LoVo (cell line): ENCODE results near the gene TATDN2.
"Not testable (repeated sequence)": the region's sequence is repeated elsewhere in the genome, so short reads cannot be mapped to it uniquely, and the experiment has no call there.

Experiments
- DNase-seq: peaks from one replicate; pipeline ENCODE4 v3.0.0-alpha.2; 2016; ENCODE audit warnings: low spot score

Gene TATDN2

DNA sequence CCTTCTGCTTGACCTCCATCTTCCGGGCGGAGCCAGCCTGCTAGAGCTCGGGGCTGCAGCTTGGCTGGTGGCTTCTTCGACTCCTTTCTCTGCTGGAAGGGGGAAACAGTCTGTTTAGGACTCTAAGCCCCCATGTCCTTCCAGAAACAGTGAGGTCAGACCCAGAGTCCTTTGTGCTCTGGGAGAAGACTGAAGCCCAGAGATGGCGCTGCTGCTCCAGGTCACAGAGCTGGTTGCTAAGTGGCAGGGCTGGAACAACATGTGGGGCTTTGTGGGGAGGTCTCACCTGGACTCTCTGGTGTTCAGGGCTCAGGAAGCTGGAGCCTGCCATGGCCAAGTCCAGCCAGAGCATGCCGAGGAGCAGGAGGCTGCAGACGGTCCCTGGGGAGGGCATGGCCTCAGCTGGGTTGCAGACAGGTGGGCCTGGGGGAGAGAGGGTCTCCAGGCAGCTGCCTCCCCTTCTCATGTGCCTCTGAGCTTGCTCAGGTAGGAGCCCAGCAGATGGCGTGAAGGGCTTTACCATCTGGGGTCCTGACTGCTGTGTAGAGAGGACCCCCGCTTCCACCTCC is 41.6 kb downstream of the TATDN2 start:
- DNase-seq = no peak

DNA sequence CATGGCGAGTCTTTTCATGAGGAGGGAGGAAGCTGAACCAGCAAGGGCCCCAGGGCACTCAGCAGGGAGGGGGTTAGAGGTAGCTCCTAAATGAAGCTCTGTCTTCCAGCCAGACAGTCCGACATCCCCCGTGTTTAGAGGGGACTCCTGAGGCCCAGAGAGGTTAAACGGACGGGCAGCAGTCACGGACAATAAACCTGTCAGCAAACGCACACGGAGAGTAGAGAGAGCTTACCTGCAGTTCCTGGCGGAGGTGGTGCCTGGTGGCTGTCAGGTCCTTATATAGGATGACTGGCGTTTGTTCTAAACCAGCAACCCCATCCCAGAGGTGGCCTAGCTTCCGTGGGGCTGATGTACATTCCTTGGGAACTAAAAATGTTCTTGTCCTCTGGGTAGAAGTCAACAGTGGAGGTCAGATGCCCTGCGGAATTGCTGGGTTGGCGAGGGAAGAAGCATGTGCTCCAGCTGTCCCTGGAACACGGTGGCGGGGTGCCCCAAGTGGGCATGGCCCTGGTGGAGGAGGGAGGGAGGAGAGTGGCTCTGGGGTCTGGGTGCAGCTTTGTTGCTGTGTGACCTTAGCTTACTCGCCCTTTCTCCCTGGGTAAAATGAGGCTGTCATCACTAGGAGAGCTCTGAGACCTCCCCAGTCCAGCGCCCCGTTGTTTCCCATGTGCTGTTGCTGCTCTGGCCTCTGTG is 42.4 kb downstream of the TATDN2 start:
- DNase-seq = no peak

DNA sequence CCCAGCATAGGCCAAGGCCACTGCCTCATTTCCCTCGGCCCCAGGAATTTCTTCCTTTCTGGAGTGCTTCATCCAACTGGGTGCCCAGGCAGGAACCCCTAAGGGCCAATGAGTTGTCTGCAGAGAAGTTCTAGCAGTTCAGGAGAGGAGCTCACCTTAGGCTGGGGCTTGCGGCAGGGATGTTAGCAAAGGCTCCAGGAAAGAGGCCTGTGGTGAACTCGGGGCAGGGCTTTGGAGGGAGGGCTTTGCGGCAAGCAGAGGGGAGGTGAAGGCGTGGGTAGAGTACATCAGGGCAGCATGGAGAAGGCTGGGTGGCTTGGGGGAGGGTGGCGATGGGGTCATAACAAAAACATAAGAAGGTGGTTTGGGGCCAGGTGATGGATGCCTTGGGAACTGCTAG is 43.4 kb downstream of the TATDN2 start:
- no peak for DNase-seq

DNA sequence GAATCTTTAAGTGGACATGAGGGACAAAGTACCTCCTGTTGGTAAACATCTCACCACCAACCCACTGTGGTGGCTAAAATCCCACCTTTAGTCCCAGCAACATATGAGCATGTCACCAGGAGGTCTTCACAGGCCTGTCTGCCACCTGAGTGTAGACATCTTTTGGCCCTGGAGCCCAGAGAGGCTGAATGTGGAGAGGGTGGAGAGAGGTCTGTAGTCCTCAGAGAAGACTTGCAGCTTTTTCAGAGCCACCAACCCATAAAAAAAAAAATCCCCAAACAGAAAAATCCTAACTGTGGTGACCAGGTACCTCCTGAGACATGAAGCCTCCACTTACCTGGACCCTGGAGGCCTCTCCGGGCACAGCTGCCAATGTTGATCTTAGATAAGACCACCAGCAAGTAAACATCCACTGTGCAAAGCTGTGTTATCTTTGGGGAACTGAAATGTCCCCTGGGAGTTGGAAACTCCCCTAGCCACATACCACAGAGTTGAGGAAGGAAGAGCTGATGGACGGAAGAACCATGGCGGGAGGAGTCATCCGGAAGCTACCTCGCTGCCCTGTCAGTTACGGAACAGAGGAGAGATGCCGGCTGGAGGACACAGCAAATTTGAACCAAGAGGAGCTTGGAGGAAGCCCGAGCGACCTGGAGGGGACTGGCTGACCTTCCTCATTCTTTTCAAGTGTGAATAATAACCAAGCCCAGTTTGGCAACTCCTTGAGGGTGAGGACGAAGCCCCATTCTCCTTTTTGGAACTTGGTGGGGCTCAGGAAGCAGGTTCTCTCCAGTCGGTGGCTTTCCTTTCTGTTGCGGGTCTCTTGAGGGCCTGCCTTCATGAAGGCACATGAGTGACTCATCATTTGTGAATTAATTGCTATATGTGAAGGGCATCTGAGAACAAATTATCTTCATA is 44.5 kb downstream of the TATDN2 start, which contains the start of gene GHRL:
GHRL (minus strand) TSS at position 443 of the 915 bp plus-strand sequence. CDS start 2,767 bp downstream, outside the sequence.
- DNase-seq = no peak

DNA sequence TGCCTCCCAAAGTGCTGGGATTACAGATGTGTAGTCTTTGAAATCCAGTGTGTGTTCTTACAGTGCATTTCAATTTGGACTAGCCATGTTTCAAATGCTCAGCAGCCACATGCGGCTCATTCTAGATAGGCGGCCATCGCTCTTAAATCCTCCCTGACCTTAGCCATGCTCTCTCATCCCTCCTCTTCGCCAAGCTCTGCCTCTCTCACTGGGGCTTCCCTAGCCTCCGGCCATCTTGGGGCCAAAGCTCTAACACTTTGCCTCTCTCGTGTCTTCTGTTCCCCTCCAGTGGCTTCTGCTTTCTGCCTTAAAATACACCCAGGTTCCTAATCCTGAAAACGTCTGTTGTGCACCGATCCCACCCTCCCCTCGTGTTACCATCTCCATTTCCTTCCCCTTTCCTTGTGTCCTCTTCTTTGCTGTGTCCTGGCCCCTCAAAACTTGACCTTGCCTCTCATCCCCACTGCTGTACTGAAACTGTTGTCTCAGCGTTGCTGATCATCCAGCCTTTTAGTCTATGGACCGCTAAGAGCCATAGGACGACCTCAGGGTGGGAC is 45.8 kb downstream of the TATDN2 start:
- no peak for DNase-seq

DNA sequence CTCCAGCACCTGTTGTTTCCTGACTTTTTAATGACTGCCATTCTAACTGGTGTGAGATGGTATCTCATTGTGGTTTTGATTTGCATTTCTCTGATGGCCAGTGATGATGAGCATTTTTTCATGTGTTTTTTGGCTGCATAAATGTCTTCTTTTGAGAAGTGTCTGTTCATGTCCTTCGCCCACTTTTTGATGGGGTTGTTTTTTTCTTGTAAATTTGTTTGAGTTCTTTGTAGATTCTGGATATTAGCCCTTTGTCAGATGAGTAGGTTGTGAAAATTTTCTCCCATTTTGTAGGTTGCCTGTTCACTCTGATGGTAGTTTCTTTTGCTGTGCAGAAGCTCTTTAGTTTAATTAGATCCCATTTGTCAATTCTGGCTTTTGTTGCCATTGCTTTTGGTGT is 49.8 kb downstream of the TATDN2 start:
- DNase-seq = not testable (repeated sequence)

DNA sequence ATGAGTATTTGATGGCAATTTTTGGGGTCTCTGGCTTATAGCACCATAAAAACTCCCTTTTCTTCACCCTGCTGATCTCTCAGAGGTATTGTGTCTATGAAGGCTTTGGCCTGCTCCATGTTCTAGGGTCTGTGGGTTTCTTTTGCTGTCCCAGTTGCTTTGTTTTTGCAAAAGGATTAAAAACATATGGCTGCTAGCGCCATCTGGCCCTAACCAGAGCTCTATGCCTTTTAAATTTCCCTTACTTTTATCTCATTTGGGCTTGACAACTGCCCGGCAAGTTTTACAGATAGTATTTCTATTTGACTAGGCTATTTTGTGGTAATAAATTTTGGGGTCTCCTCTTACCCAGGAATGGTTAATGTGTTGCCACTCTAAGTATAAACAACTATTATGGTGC is 50.9 kb downstream of the TATDN2 start:
- no peak for DNase-seq

DNA sequence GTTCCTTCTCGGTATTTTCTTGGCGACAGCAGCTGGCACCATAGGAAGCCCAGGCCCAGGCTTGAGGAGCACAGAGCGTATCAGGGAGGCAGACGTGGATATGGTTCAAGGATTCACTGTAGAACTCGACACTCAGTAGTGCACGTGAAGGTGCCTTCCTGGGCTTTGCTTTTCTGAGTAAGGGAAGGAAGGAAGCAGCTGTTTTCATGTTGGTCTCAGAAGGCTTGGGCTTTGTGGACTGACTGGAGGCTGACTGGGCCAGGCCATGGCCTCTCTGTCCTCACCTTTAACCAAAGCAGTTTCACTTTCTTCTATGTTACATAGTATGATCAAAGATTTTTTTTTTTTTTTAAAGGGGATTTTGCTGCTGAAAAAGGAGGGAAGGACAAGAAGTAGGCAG is 51.4 kb downstream of the TATDN2 start:
- DNase-seq = no peak

DNA sequence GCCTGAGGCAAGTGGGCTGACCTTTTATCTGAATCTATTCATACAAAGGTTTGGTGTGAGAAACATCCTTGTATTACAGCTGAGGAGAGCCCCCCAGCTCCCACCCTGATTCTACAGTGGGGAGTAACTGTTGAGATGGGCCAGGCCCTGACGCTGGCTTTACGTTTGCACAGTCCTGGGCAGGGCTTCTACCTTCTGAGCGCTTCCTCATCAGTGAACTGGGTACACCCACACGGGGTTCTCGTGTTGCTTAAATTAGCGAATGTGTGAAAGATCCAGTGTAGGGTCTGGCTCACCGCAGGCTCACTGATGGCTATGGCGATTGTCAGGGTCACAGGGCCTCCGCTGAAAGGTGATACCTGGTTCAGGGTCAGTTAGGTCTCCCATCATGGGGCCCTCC is 51.8 kb downstream of the TATDN2 start:
- no peak for DNase-seq

DNA sequence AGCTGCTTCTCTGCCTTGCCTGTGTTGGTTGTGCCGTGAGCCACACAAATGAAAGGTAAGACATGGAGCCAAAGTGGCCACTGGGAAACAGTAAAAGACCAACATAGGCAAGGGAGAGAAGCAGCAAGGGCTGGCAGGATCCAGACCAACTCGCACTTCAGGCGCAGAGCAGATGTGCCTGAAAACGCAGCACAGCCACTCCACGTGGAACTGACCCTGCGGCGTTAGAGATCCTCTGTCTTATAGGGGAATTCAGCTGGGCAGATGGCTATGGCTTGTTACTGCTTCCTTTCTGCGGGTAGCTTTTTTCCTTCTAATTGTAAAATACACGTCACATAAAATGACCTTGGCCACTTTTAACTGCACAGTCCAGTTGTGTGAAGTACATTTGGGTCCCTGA is 54.8 kb downstream of the TATDN2 start:
- no peak for DNase-seq

DNA sequence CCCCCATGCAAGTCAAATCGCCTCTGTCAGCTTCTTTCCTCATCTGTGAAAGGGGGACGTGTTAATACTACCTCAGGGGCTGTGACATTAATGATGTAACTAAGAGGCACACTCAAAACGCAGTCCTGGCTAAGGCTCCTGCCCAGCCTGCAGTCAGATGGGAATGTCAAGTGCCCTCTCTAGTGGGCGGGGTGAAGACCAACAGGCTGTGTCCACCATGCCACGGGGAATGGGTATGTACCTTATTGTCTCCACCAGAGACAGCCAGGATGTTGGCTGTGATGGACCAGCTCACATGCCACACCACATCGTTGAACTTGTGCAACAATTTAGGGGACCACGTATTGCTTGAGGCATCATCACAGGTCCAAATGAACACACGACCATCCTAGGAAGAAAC is 55.5 kb downstream of the TATDN2 start:
- no peak for DNase-seq

DNA sequence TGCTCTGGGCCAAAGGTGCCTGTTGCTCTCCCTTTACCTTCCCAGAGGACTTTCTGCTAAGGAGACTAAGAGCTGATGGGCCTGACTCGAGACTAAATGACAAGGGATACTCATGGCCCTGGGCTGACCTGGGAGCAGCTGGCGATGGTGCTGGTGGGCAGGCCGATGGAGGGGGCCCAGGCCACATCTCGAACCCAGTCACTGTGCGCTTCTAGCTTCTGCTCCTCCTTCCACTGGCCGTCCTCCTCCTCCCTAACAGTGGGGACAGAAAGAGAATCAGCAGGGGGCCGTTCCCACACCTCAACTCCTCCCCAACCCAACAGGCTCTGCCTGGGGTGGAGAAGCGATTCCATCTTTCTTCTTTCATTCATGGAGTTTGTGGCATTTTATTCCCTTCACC is 56.6 kb downstream of the TATDN2 start:
- no peak for DNase-seq

DNA sequence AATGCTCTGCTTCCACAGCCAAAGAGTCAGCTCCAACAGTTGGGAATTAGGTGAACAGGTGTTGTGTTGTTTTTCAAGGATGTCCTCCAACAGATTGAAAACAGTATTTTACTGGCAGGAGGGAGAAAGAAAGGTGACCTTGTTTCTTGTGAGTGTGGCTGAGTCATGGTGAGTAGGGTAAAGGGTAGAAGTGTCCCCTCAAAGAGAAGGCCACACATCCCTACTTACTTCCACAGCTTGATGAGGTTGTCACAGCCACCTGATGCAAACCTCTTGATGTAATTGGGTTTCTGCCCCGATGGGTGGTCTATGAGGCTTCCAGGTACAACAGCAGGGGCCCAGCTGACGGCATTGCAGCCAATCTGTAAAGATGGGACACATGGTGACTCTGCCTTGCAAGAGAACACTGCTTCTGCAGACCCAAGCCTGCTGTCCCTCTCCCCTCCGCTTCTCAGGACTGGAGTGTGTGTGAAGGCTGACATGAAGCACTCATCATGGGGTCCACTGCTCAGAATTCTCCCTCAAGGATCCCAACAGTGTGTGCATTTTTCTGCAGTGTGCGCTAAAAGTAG is 57.2 kb downstream of the TATDN2 start:
- no peak for DNase-seq

DNA sequence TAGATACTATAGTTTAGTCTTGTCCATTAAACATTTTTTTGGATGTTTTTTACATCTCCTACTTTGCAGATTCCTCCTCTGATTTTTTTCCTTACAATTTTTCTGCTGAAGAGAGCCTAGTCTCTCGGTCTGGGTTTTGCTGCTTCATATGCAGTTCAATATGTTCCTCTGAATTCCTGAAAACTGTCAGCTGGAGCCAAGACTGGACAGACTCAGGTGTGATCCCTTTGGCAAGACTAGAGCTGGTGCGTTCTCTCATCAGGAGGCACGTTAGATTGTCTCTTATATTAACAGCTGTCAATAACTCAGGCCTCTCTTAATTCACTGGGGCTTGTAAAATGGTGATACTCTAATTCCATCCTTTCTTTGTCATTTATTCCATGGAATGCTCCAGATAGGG is 57.9 kb downstream of the TATDN2 start:
- DNase-seq = no peak

DNA sequence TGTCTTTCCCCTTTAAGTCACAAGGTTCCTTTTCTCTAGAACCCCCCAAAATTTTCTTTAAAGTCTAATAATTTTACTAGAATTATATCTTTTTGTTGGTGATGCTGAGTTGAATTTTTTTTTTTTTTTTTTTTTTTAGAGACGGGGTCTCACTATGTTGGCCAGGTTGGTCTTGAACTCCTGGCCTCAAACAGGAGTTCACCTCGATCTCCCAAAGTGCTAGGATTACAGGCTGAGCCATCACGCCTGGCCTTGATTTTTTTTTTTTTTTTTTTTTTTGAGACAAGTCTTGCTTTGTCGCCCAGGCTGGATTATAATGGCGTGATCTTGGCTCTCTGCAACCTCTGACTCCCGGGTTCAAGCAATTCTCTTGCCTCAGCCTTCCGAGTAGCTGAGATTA is 60.4 kb downstream of the TATDN2 start:
- no peak for DNase-seq

DNA sequence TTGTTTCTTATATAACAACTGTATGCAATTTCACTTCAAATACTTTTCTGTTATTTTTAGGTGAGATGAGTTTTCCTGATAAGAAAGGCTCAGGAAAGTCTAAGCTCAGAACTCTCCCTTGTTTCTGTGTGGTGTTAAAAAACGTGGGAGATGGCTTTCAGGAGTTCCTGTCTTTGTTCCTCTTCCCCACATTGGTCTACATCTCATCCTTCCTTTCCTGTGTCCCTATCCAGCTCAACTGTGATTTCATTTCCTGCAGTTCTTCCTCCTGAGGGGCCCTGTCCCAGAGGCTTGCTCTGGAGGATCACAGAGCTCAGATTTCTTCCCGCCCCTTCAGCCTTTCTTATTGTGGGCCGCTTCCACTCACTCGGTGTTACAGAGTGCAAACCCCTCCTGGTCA is 61.5 kb downstream of the TATDN2 start:
- no peak for DNase-seq

DNA sequence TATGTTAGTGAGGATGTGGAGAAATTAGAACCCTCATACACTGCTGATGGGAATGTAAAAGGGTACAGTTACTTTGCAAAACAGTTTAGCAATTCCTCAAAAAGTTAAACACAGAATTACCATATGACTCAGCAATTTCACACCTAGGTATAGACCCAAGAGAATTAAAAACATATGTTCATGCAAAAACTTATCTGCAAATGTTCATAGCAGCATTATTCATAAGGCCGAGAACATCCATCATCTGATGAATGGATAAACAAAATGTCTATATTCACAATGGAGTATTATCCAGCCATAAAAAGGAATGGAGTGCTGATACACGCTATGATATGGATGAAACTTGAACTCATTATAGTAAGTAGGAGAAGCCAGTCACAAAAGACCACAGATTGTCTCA is 62.3 kb downstream of the TATDN2 start:
- no peak for DNase-seq

DNA sequence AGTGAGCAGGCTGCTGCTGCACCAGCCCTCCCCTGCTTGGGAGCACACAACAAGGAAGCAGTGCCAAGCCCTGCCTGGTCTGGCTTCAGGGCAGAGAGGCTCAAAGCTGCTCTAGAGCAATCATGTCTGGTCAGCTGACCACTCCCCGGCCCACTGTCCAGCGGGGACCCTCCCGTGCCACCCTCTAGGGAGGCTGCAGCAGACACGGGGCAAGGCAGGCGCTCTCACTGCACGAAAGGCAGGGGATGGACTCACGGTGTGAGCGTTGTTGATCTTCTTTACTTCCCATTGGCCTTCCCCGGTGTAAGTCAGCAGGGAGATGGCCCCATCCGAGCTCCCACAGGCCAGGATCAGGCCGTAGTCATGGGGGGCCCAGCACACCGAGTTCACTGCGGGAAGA is 63.5 kb downstream of the TATDN2 start:
- DNase-seq = no peak

DNA sequence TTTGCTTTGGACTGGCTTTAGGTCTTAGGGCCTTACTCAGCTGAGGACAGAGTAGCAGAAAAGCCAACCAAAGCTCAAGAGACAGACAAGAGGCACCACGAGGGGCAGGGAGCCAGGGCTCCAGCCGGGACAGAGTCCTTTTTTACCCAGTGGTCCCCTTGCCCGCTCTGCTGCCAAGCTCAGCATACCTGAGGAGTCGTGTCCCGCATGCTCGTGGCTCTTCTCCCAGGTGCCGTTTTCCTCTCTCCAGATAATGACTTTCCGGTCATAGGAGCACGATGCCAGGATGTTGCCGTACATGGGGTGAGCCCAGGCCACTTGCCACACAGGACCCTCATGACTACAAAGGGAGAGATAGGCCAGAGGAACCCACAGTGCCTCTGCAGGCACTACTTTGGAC is 64.1 kb downstream of the TATDN2 start:
- DNase-seq = no peak

DNA sequence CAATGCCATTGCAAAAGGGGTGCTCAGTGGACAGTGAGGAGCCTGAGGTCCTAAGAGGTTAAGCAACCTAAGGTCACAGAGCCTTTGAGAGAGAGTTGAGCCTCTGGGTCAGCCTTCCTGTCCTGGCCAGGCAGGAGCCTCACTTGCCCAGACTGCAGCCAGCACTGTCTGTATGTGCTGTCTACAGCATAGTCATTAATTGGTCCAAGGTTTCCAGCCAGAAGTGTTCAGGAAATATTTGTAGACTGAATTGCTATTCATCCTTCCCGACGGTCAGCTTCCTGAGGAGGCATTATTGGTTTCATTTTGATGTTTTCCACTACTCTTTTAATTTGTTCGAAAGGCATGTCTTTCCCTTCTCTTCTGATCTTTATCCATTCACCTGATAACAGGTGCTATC is 64.6 kb downstream of the TATDN2 start:
- DNase-seq = no peak

DNA sequence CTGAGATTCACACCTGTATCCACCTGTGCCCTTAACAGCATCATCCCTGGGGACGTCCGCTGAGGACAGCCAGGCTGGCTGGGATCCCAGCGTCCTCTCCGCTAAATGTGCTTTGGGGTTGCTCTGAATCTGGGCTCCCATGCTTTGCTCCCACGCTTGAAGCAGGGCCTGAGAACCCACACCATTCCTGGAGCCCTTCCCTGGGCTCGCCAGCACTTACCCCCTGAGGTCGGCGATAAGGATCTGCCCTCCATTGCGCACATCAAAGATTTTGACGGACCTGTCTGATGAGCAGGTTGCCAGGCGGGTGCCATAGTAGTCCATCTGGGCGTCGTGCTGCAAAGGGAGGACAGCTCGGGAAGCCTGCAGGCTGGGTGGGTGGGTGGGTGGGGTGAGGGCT is 66.8 kb downstream of the TATDN2 start:
- DNase-seq = no peak

DNA sequence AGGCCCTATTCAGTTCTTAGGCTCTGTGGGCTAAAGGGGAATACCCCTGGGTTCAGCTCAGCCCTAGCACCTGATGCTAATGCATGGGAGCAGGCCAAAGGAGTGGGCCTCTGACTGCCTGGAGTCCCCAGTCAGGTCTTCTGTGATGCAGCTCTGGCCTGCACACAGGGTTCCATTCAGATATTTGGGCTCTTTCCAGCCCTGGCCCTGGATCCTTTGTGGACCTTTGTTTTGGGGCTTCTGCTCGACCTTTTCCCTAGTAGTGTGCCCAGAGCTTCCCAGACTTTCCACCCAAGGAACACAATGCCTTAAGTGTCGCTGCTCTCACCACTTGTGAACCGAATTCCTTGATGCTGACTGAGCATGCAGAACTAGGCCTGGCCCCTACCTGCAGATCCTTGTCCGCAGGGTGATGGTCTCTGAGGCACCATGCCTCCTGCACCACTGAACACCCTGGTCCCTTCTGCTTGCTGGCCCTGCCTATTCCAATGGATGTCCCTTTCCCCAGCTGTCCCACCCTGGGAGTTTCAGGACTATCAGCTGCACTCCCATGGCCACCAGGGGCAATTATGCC is 67.6 kb downstream of the TATDN2 start:
- DNase-seq = no peak
